Hepatocyte (in vitro differentiated cells): ENCODE results near the gene AGBL1. TPM values are rescaled to one million over a fixed set of nuclear protein-coding genes. Genes with fewer than 3 reads are reported as not detected.

Experiments used
- DNase-seq: peaks from one replicate; pipeline ENCODE4 v3.0.0-alpha.2; 2016; ENCODE audit warnings: low spot score
- H2AFZ ChIP-seq: fragments of 200-600 bp; sonication (generic); 2 replicates; pipeline ENCODE4 v1.6.0; 2016; ENCODE audit warnings: antibody characterized with exemption, mild to moderate bottlenecking
- H3K27ac ChIP-seq: fragments of 200-600 bp; sonication (generic); 2 replicates; pipeline ENCODE4 v1.5.1; 2016; ENCODE audit warnings: mild to moderate bottlenecking
- H3K27me3 ChIP-seq: fragments of 200-600 bp; sonication (generic); 2 replicates; pipeline ENCODE4 v1.6.1; 2016
- H3K36me3 ChIP-seq: fragments of 200-600 bp; sonication (generic); replicated peaks from 2 replicates; pipeline ENCODE4 v1.5.1; 2016; ENCODE audit warnings: low read depth; ENCODE audit not compliant: insufficient read depth
- H3K4me1 ChIP-seq: fragments of 200-600 bp; sonication (generic); 2 replicates; pipeline ENCODE4 v1.5.1; 2016; ENCODE audit warnings: mild to moderate bottlenecking, moderate library complexity; ENCODE audit not compliant: insufficient read depth
- H3K4me2 ChIP-seq: fragments of 200-600 bp; sonication (generic); 2 replicates; pipeline ENCODE4 v1.6.0; 2016
- H3K4me3 ChIP-seq: fragments of 200-600 bp; sonication (generic); 2 replicates; pipeline ENCODE4 v1.5.1; 2016; ENCODE audit warnings: mild to moderate bottlenecking
- H3K79me2 ChIP-seq: fragments of 200-600 bp; sonication (generic); 2 replicates; pipeline ENCODE4 v1.6.0; 2017; ENCODE audit warnings: mild to moderate bottlenecking
- H3K9me2 ChIP-seq: fragments of 200-600 bp; sonication (generic); replicated peaks from 2 replicates; pipeline ENCODE4 v1.6.0; 2017; ENCODE audit warnings: mild to moderate bottlenecking; ENCODE audit not compliant: insufficient read depth
- H3K9me3 ChIP-seq: fragments of 200-600 bp; sonication (generic); 2 replicates; pipeline ENCODE4 v1.5.1; 2016; ENCODE audit warnings: low read depth, mild to moderate bottlenecking
- H4K20me1 ChIP-seq: fragments of 200-600 bp; sonication (generic); 2 replicates; pipeline ENCODE4 v1.6.0; 2016; ENCODE audit warnings: mild to moderate bottlenecking; ENCODE audit not compliant: insufficient read depth, poor library complexity, severe bottlenecking
- CTCF ChIP-seq: fragments of 200-600 bp; sonication (generic); IDR thresholded peaks from 2 replicates; pipeline ENCODE4 v1.5.1; 2016; ENCODE audit warnings: antibody characterized with exemption, mild to moderate bottlenecking; ENCODE audit not compliant: poor library complexity
- EZH2 ChIP-seq: fragments of 200-600 bp; sonication (generic); IDR thresholded peaks from 2 replicates; pipeline ENCODE4 v1.6.1; 2016; ENCODE audit warnings: antibody characterized with exemption, mild to moderate bottlenecking, borderline replicate concordance
- EZH2phosphoT487 ChIP-seq: fragments of 200-600 bp; sonication (generic); IDR thresholded peaks from one replicate; pipeline ENCODE4 v1.6.1; 2018; ENCODE audit warnings: antibody characterized with exemption, mild to moderate bottlenecking, low read depth, moderate library complexity; ENCODE audit not compliant: unreplicated experiment, severe bottlenecking
- WGBS: methylation state at CpG from one replicate; pipeline ENCODE4 v1.1.6; 2016; ENCODE audit warnings: low lambda C conversion rate; ENCODE audit errors: missing lambda C conversion rate; 5-methylcytosine and 5-hydroxymethylcytosine counted together
- polyA plus RNA-seq: library from polyadenylated mRNA; unstranded; fragments of >200 nt; fragmentation: Nextera tagmentation; extraction: Ambion mirVana; gene quantifications from 2 replicates; pipeline ENCODE4 v1.2.1, GENCODE V29; 2016
- total RNA-seq: library from RNA; depleted of rRNA; stranded (reverse); fragments of >200 nt; gene quantifications from 2 replicates; pipeline ENCODE4 v1.2.3, GENCODE V29; 2014

Gene AGBL1
- total and polyA plus RNA-seq, 2 experiments from 2014 or later, result not detected

- Histone ChIP-seq H3K4me2 (no peak overlapping the region), H3K4me3 (no peak overlapping the region), H3K79me2 (no peaks in the 10 kb centered on the region), H3K27ac (no peak overlapping the region), H3K9me3 (no peaks in the 10 kb centered on the region), H3K4me1 (peaks cover 4% of the 10 kb centered on the region), H3K36me3 (no peaks in the 10 kb centered on the region), H4K20me1 (no peaks in the 10 kb centered on the region), H3K27me3 (no peaks in the 10 kb centered on the region), H2AFZ (no peak overlapping the region), H3K9me2 (no peaks in the 10 kb centered on the region)
- WGBS, result 92% methylated on average over 3 of the region's 3 CpGs
- TF ChIP-seq EZH2, result no peak
- DNase-seq, result no peak
Observed at GRCh38 chr15:86799226-86799625, 719.6 kb downstream of the AGBL1 start.

GRCh38 chr15:86802244-86802643 is 722.6 kb downstream of the AGBL1 start:
- no peak for DNase-seq
- no peak overlapping the region for H3K27ac ChIP-seq
- TF ChIP-seq EZH2, result no peak
- no peak for TF ChIP-seq CTCF
- TF ChIP-seq EZH2phosphoT487, result no peak
- H3K4me3 ChIP-seq, result no peak overlapping the region
- H3K36me3 ChIP-seq, result no peaks in the 10 kb centered on the region
- H3K79me2 ChIP-seq, result no peaks in the 10 kb centered on the region
- H3K4me2 ChIP-seq, result no peak overlapping the region
- H2AFZ ChIP-seq, result no peak overlapping the region
- H3K9me2 ChIP-seq, result no peaks in the 10 kb centered on the region
- WGBS, result 94% methylated on average over 3 of the region's 3 CpGs
- no peaks in the 10 kb centered on the region for H3K4me1 ChIP-seq
- H4K20me1 ChIP-seq, result no peaks in the 10 kb centered on the region
- no peaks in the 10 kb centered on the region for H3K9me3 ChIP-seq
- no peaks in the 10 kb centered on the region for H3K27me3 ChIP-seq

- H3K4me3 ChIP-seq, result no peak overlapping the region
- H3K27me3 ChIP-seq, result peaks cover 2% of the 10 kb centered on the region
- no peak overlapping the region for H2AFZ ChIP-seq
- H3K4me2 ChIP-seq, result no peak overlapping the region
- WGBS, result 90% methylated on average over 2 of the region's 2 CpGs
- no peaks in the 10 kb centered on the region for H3K9me3 ChIP-seq
- H4K20me1 ChIP-seq, result no peaks in the 10 kb centered on the region
- H3K79me2 ChIP-seq, result no peaks in the 10 kb centered on the region
- no peak for TF ChIP-seq EZH2phosphoT487
- no peak for TF ChIP-seq CTCF
- TF ChIP-seq EZH2, result no peak
- no peaks in the 10 kb centered on the region for H3K9me2 ChIP-seq
- no peak overlapping the region for H3K27ac ChIP-seq
- no peaks in the 10 kb centered on the region for H3K4me1 ChIP-seq
- no peaks in the 10 kb centered on the region for H3K36me3 ChIP-seq
- DNase-seq, result no peak
Observed at GRCh38 chr15:86804406-86804805, 724.7 kb downstream of the AGBL1 start.

GRCh38 chr15:86810329-86810728 is 730.7 kb downstream of the AGBL1 start:
- H3K4me2 ChIP-seq, result no peak overlapping the region
- H3K79me2 ChIP-seq, result no peaks in the 10 kb centered on the region
- H3K9me3 ChIP-seq, result no peaks in the 10 kb centered on the region

More at GRCh38 chr15:86810329-86810728, 730.7 kb downstream of the AGBL1 start:
- no peak overlapping the region for H3K4me3 ChIP-seq
- H3K4me1 ChIP-seq, result no peaks in the 10 kb centered on the region
- H4K20me1 ChIP-seq, result no peaks in the 10 kb centered on the region
- H3K27me3 ChIP-seq, result peaks cover 3% of the 10 kb centered on the region
- TF ChIP-seq CTCF (no peak), EZH2 (no peak), EZH2phosphoT487 (no peak)
- no peak for DNase-seq
- H2AFZ ChIP-seq, result no peak overlapping the region
- no peaks in the 10 kb centered on the region for H3K9me2 ChIP-seq
- no peak overlapping the region for H3K27ac ChIP-seq
- H3K36me3 ChIP-seq, result no peaks in the 10 kb centered on the region
